ENCODE results near the gene DOCK4.
"Not testable (repeated sequence)": the region's sequence is repeated elsewhere in the genome, so short reads cannot be mapped to it uniquely, and the experiment has no call there.

DOCK4 gene

GRCh38 chr7:112206238-112206990 lies at the start of gene DOCK4, which contains the start of gene ZNF277:
Gene DOCK4, minus strand, starts transcription at chr7:112206399. Its CDS starts 261 bp downstream, at chr7:112206138.
Gene ZNF277, plus strand, starts transcription at chr7:112206695. Its CDS starts 22 bp downstream, at chr7:112206717.
- DNase-seq, result peak; percentile 89 to 99

DNA sequence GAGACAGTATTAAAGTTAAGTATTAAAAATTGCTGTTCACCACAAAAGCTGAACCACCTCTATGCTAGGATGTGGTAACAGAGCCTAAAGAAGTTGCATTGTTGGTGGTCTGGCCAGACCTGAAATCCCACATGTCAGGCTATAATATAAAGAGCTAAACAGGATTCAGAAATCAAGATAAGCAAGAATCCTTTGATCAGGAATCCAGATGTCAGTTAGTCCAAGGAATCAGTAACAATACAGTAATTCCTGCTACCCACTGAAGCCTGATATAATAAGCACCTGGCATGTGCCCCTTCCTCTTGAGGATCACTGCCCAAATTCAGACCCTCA lies 49.2 kb upstream of the DOCK4 start:
- DNase-seq, result no peak

GRCh38 chr7:112254709-112255387 lies 48.6 kb upstream of the DOCK4 start:
- no peak for DNase-seq

DNA sequence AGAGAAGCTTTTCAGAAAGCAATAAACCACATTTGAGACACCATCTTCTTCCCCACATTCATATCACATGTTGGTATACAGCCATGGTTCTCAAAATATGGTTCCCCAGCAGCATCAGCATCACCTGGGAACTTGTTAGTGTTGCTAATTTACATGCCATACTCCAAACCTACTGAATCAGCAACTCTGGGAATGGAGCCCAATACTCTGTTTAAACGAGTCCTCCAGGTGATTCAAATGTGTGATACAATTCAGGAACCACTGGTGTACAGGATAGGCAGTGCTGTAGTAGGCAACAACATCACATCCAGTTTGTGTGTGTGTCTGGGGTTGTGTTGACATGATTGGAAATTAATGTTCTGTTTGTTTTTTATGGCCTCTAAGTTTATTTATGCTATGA lies 48.0 kb upstream of the DOCK4 start:
- DNase-seq, result no peak

GRCh38 chr7:112252691-112253090 lies 46.5 kb upstream of the DOCK4 start:
- DNase-seq, result no peak

GRCh38 chr7:112252141-112252540 lies 45.9 kb upstream of the DOCK4 start:
- DNase-seq, result no peak

GRCh38 chr7:112249967-112250366 lies 43.8 kb upstream of the DOCK4 start:
- not testable (repeated sequence) for DNase-seq

GRCh38 chr7:112248598-112248997 lies 42.4 kb upstream of the DOCK4 start:
- no peak for DNase-seq

GRCh38 chr7:112238852-112239610 lies 32.8 kb upstream of the DOCK4 start:
- DNase-seq, result no peak

- no peak for DNase-seq
Observed at GRCh38 chr7:112238330-112238729, 32.1 kb upstream of the DOCK4 start.

- no peak for DNase-seq
Observed at GRCh38 chr7:112236597-112236996, 30.4 kb upstream of the DOCK4 start.

DNA sequence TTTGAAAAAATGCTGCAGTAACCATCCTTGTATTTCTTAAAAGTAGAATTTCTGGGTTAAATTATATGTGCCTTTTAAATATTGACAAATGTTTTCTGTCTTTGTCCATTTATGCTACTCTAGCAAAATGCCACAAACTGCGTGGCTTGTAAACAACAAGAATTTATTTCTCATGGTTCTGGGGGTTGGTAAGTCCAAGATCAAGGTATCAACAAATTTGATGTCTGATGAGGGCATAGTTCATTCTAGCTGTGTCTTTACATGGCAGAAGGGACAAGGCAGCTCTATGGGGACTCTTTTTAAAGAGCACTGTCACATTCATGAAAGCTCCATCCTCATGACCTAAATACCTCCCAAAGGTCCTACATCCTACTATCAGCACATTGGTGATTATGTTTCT lies 27.9 kb upstream of the DOCK4 start:
- DNase-seq, result no peak

DNA sequence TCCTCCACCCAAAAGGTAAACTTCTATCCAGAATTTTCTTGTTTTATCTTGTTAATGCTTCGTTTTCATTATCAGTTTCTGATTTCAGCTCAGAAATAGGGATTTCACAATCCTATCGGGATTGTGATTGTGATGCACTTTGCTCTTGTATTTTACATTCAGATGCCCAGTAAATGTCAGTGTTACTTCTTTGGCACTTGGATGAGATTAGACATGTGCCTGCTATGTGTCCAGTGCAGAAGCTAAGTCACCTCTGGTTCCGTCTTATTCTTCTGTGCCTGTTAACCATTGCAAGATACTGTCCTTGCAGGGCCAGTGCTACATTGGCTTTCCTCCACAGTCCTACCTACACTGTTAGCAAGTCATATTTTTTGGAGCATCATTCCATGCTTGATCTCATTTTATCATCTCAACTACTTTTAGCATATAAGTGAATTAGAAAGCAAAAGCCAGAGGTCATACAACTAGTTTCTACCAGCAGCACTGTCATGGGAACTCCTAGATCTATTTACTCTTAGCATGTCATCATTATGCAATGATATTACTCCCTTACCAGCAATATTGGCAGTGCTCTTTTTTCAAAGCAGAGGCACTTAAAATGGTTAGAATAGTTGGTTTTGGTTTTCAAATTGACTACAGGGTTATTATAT lies 27.0 kb upstream of the DOCK4 start:
- no peak for DNase-seq

DNA sequence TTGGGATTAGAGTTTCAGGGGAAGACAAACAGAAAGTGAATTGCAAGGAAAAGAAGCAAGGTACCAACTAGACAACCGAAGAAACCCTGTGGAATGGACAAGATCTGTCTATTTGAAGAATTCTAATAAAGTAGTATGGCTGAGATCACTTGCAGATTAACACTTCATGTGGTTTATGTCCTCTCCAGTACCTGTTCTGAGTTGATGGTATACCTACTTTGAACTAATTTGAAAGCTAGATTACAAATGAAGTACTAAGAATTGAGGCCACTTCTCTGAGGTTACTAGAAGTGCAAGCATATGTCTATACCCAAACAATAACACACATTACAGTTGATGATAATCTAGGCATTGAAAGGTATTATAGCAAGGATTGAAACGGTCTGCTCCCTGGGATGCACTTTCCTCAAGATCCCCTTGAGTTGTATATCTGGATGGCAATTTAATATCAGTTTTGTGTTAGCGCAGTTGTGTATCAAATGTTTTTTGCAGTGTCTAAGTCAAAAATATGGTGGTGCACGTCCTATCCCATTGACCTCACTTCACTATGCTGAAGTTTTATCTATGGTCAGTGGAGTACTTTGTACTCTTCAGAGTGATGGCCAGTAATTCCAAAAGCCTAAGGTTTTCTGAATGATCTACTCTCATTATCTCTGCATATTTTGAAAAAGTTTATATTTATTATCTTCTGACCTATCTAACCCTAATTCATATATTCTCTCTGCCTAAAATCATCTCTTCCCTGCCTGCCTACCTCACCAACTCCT lies 26.2 kb upstream of the DOCK4 start:
- no peak for DNase-seq

DNA sequence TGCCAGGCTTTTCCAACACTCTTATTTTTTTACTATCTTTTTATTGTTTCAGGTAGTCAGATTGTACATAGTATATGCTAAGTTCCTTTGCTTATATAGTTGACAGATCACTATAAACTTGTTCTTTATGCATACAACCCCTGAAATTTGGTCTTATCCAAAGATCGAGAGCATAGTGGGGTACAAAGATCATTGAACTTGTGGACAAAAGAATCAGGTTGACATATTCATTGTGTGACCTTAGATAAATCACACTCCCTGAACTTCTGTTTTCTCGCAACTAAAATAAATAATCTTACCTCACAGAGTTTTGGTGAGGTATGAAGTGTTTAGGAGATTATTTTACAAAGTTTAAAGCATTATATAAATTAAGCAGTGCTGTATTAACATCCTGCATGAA lies 22.4 kb upstream of the DOCK4 start:
- DNase-seq, result no peak

GRCh38 chr7:112226701-112227276 lies 20.6 kb upstream of the DOCK4 start:
- no peak for DNase-seq

DNA sequence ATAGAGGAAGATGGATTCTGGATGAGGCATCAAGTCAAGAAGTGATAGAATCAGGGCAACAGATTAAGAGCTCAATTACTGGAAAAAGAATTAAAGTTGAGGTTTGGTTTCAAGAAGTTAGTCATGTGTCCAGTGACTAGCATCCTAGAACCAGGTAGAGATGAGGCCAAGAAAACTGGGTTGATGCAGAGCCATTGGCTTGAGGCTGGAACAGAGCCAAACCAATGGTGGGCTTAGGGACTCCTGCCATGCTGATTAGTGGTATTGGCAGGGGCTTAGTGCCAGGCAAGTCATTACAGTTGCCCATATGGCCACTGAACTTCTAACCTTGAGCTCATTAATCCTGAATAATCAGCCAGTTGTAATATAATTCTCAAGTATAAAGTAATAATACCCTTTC lies 18.8 kb upstream of the DOCK4 start:
- no peak for DNase-seq

DNA sequence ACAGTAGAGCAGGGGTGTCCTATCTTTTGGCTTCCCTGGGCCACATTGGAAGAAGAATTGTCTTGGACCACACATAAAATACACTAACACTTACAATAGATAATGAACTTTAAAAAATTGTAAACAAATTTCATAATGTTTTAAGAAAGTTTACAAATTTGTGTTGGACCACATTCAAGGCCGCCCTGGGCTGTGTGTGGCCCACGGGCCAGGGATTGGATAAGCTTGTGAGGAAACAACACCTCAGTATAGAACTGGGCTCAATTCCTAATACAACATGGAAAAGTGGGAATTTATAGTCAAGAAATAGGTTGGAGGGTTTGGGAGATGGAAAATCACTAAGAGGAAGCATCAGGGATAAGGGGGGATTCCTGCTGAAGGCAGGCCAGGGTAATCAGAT lies 18.0 kb upstream of the DOCK4 start:
- no peak for DNase-seq

DNA sequence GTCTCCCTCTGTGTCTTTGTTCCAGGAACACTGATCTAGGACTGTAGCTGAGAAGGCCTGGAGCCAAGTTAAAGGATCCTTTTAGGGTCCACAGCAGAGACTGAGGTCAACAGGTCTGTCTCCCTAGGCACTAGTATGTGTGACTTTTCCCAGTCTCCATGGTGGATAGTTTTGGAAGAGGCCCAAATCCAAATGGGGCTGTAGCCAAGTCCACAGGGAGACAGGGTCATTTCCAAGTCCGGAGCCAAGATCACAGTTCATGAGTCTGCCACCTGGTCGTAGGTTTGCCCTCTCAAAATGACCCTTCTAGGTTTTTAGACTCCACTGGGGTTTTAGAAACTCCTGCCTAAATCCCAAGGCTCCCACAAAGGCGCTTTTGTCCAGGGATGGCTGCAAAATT lies 17.1 kb upstream of the DOCK4 start:
- no peak for DNase-seq

GRCh38 chr7:112220877-112221434 lies 14.8 kb upstream of the DOCK4 start:
- no peak for DNase-seq

GRCh38 chr7:112215787-112216186 lies 9.6 kb upstream of the DOCK4 start:
- DNase-seq, result no peak

DNA sequence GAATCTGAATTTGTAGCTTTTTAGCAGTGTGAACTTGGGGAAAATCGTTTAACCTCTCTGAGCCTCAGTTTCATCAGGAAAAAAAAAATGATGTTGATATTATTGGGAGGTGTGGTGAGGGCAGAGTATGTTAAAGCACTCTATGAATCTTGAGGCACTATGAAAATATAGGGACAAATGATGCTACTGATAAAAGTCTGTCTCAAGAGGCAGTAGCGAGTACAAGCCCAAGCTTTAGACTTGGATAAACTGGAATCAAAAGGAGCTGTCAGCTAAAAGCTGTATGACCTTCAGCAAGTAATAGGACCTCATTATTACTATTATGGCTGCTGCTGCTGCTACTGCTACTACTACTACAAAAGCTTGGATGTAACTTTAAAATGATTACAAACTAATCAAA lies 8.7 kb upstream of the DOCK4 start:
- no peak for DNase-seq
